Activated CD8-positive, alpha-beta memory T cell treated with anti-CD3 and anti-CD28 coated beads, Interleukin-2, amount 50 U/mL, for 1 hour (primary cell): ENCODE measurements around the gene TECTA.
"Not testable (repeated sequence)": the region's sequence is repeated elsewhere in the genome, so short reads cannot be mapped to it uniquely, and the experiment has no call there.

Experiments
- DNase-seq: peaks from one replicate; pipeline ENCODE4 v3.0.0-alpha.2; 2020; ENCODE audit errors: extremely low read depth

TECTA gene

GRCh38 chr11:121228851-121229250 is 127.8 kb downstream of the TECTA start:
- no peak for DNase-seq

DNA sequence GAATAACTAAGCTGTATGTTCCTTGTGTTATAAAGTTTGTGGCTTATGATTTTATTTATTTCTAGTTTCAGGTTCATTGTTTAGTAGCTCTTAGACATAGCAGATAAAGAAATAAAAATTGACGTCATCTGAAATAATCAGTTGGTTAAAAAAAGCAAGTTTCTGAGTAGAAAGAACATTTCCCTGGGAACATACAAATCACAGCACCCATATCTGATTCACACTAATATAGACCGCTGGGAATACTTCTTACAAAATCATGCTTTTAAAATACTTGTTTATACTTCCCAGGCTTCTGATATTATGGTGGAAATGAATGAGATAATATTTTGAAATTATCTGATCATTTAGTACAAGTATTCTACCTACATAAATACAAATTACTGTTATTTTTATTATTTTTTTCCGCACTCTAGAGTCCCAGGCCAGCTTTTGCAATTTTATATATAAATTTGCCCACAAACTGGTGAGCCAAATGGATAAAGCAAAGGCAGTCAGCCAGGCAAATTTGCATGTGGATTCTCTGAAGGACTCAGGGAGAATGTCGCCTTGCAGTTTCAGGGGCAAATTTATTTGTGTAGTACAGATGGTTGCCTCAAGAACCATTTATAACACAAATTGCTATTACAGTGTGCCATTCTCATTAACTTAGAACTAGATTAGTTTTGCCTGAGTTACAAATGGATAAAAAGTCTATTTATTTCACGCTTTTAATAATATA is 128.6 kb downstream of the TECTA start:
- no peak for DNase-seq

- DNase-seq, result no peak
Measured at GRCh38 chr11:121231576-121232278, 130.7 kb downstream of the TECTA start.

DNA sequence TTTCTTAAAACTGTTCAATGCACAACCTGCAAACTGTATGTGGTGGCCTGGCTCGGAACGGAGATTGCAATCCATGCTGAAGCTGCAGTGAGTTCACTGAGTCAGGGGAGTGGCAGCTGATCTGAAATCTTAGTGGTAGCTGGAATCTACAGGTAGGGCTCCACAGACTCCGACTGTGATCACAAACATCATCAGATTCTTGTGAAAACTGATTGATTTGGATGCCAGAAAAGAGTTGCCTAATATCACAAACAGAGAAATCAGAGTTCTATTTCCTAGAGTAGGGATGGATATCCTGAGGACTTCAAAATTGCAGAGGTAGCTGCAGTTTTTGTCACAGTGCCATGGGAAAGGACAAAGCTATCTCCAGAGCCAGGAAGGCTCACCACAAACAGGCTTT is 134.0 kb downstream of the TECTA start:
- no peak for DNase-seq

DNA sequence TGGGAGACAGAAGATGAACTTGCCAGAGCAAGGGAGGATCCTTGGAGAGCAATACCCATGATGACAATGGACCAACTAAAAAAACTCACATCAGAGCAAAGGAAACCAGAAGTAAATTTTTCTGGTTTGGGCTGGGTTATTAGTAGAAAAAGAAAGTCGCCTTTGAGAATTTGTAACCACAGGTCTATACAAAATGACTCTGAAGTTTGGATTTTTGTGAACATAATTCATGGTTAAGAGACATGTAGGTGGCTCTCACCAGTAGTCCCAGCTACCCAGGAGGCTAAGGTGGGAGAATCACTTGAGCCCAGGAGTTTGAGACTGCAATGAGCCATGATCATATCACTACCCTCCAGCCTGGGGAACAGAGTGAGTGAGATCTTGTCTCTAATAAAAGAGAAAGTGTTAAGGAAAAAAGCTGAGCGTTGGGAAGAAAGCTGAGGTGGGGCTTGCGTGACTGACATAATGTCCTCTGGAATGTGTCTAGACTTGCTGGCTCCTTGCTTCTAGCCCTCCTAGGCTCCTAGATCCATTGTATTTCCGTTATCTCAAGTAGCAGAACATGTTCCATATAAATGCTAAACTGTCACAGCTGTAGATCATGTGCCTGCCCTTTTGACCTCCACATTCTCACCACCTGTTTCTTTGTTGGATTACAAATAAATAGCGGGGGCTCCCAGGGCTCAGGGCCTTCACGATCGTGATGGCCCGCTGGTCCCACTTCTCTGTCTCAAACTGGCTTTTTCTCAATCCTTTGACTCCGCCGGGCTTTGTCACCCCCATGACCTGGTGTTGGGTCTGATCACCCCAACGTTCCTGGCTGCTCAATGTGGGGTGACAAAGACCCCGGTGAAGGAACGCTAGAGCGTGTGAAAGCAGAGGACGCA is 135.3 kb downstream of the TECTA start:
- no peak for DNase-seq

- not testable (repeated sequence) for DNase-seq
Measured at GRCh38 chr11:121237247-121237646, 136.2 kb downstream of the TECTA start.

DNA sequence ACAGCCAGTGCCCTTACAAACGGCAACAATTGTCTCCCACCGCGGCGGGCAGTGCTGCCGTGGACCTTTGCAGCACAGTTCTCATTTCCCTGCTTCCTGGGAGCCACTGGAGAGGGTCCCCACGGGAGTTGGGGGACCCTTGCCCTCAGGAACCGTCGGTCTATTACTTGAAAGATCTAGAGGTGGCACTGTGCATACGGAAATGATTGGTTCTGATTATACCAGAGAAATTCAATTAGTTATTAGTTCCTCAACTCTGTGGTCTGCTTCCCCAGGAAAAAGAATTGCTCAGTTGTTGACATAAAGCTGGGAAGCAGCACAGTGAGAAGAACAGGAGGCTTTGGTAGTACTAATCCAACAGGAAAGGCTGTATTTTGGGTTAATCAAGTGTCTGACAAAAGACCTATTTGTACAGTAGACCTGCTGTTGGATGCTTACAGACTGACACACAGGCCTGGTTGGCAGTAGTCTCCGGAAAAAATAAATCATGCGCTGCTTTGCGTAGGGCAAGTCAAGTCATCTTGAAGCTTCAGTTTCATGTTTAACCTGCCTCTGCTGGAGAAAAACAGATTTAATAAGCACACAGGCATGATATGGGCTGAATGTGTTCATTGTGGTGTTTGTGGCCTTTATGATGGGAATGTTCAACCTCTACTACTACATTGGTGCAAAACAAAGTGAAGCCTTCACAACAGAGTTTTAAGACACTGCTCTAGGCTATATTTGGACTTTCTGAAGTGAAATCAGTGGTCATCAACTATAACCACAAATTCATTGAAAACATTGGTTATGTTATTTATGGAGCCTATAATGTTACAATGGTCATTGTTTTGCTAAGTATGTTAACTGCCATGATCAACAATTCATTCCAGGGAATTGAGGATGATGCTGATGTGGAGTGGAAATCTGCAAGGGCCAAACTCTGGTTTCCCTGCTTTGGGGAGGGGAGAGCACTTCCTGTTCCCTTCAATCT is 136.9 kb downstream of the TECTA start:
- DNase-seq, result no peak

- no peak for DNase-seq
Measured at GRCh38 chr11:121238956-121239355, 137.9 kb downstream of the TECTA start.

GRCh38 chr11:121240001-121240400 is 139.0 kb downstream of the TECTA start:
- DNase-seq, result not testable (repeated sequence)

GRCh38 chr11:121240650-121241303 is 139.7 kb downstream of the TECTA start:
- DNase-seq, result no peak
